ENCODE results near the gene ACOX3. TPM values are rescaled to one million over a fixed set of nuclear protein-coding genes. Genes with fewer than 3 reads are reported as not detected.

The ACOX3 gene
- polyA plus RNA-seq, 1 experiment = 7.9 TPM

DNA sequence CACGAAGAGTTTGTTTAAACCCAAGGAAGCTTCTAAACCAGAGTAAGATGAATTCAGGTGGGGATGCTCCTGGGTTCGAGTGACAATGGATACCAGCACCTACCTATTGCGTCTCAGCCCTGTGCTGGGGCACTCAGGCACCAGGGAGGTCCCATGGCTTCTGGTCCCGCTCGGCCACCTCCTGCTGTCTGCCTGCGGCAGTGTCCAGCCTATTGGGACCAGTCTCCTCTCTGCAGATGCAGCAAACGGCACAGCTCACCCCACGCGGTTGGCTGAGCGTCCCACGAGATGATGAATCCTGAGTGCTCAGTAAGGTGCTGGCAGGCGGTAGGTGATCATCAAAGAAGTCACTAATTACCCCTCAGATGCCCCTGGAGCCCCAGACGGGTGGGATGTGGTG lies 75.2 kb downstream of the ACOX3 start:
- Histone ChIP-seq H3K27ac (ENCODE audit: low read depth, low read length) (no peak overlapping the region), H3K9me3 (ENCODE audit: control insufficient read depth, insufficient read depth, low read length) (no peaks in the 10 kb centered on the region; the same call in 1 of the 2 replicates), H3K27me3 (ENCODE audit: control insufficient read depth, insufficient read depth, low read length) (peaks cover 2% of the 10 kb centered on the region), H3K4me3 (ENCODE audit: low read depth, low read length) (no peak overlapping the region)
- DNase-seq (ENCODE audit: low read depth, low spot score) = no peak
- ChIA-PET CTCF (no interaction called here), POLR2A (no interaction called here)
- TF ChIP-seq, protein P1, sequence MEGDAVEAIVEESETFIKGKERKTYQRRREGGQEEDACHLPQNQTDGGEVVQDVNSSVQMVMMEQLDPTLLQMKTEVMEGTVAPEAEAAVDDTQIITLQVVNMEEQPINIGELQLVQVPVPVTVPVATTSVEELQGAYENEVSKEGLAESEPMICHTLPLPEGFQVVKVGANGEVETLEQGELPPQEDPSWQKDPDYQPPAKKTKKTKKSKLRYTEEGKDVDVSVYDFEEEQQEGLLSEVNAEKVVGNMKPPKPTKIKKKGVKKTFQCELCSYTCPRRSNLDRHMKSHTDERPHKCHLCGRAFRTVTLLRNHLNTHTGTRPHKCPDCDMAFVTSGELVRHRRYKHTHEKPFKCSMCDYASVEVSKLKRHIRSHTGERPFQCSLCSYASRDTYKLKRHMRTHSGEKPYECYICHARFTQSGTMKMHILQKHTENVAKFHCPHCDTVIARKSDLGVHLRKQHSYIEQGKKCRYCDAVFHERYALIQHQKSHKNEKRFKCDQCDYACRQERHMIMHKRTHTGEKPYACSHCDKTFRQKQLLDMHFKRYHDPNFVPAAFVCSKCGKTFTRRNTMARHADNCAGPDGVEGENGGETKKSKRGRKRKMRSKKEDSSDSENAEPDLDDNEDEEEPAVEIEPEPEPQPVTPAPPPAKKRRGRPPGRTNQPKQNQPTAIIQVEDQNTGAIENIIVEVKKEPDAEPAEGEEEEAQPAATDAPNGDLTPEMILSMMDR (IDR thresholded peaks at IDR 0.05; ENCODE audit: low read depth, low read length) = no peak

DNA sequence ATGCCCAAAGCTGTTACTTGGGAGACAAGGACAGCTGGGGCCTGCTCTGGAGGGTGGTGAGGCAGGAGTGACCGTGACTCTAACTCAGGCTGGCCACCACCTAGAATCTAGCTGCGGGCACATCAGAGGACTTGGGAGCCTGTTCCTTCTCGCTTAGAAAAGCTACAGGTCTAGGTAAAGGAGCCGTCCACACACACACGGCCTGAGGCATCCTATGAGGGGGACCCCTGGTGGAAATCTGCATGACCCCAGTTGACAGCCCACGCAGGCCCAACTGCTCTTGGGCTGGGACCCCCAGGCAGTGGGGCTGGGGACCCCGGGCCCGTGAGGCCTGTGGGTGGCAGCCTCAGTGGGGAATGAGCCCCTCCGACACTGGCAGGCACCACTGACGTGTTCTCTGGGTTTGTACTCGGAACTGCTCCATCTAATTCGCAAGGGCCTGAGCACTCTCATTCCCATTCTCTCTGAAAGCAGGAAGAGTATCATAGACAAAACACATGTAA lies 75.6 kb downstream of the ACOX3 start:
- ChIA-PET POLR2A (no interaction called here), CTCF (no interaction called here)
- TF ChIP-seq, protein P1 (IDR thresholded peaks at IDR 0.05; ENCODE audit: low read depth, low read length) = no peak
- peaks cover 2% of the 10 kb centered on the region for H3K27me3 ChIP-seq (ENCODE audit: control insufficient read depth, insufficient read depth, low read length)
- H3K27ac ChIP-seq (ENCODE audit: low read depth, low read length) = no peak overlapping the region
- H3K4me3 ChIP-seq (ENCODE audit: low read depth, low read length) = no peak overlapping the region
- DNase-seq (ENCODE audit: low read depth, low spot score) = no peak
- no peaks in the 10 kb centered on the region; the same call in 1 of the 2 replicates for H3K9me3 ChIP-seq (ENCODE audit: control insufficient read depth, insufficient read depth, low read length)

DNA sequence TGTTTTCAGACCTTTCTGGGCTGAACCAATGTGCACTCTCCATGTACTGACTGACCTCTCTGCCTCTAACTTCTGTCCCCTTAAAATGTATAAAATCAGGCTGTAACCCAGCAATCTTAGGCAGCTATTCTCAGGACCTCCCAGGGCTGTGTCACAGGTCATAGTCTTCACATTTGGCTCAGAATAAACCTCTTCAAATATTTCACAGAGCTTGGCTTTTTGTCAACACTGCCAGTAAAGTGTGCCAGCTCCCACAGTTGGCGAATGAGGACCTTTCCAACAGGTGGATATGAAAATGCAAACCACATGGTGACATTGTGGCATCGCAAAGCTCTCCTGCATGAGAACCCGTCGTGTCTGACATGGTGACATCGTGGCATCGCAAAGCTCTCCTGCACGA lies 76.4 kb downstream of the ACOX3 start:
- no peak overlapping the region for H3K27ac ChIP-seq (ENCODE audit: low read depth, low read length)
- no peak for DNase-seq (ENCODE audit: low read depth, low spot score)
- POLR2A ChIA-PET = no interaction called here

DNA sequence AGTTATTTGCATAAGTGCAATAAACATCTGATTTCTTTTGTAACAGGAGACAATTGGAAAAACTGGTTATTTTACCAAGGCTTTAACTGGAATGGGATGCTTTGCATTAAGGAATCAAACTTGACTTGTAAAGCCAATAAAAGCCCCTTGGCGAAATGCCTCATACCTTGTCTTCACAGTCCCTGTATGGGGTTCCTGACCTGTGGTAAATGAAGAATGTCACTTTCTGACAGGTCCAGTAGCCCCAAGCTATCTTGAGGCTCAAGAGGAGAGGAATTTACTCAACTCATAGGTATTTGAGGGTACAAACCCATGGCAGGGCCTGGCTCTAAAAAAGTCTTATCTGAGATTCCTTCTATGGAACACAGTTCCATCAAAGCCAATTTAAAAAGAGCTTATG lies 78.0 kb downstream of the ACOX3 start:
- TF ChIP-seq, protein P1 (IDR thresholded peaks at IDR 0.05; ENCODE audit: low read depth, low read length) = no peak
- CTCF ChIA-PET = interaction anchor here (0.8 kb wide), 1 partner anchor 121 kb away, joined by 3 read pairs; no protein-coding TSS in a partner anchor
- Histone ChIP-seq H3K9me3 (ENCODE audit: control insufficient read depth, insufficient read depth, low read length) (no peaks in the 10 kb centered on the region; the same call in 1 of the 2 replicates), H3K27me3 (ENCODE audit: control insufficient read depth, insufficient read depth, low read length) (peaks cover 14% of the 10 kb centered on the region), H3K4me3 (ENCODE audit: low read depth, low read length) (no peak overlapping the region), H3K27ac (ENCODE audit: low read depth, low read length) (no peak overlapping the region)
- no peak for DNase-seq (ENCODE audit: low read depth, low spot score)
- POLR2A ChIA-PET = no interaction called here

More for the DNA sequence above, 76.4 kb downstream of the ACOX3 start:
- H3K27me3 ChIP-seq (ENCODE audit: control insufficient read depth, insufficient read depth, low read length) = peaks cover 5% of the 10 kb centered on the region
- H3K9me3 ChIP-seq (ENCODE audit: control insufficient read depth, insufficient read depth, low read length) = no peaks in the 10 kb centered on the region; the same call in 1 of the 2 replicates
- CTCF ChIA-PET = no interaction called here
- no peak overlapping the region for H3K4me3 ChIP-seq (ENCODE audit: low read depth, low read length)
- TF ChIP-seq, protein P1 (IDR thresholded peaks at IDR 0.05; ENCODE audit: low read depth, low read length) = no peak

DNA sequence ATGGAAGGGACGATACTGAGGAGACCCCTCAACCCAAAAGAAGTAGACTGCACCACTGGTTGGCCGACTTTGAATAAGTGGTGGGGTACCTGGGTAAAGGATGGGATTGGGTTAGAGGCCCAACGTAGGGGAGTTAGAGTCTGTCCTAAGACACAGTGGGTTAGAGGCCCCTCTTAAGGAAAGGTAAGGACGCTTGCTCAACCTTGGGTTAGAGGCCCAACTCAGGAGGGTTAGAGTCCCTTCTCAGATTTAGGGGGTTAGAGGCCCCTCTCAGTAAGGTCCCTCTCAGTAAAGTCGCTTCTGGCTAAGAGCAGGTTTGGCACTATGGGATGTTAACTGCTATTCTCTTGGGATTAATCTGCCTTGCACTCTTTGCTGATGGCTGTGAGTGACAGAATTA lies 81.3 kb downstream of the ACOX3 start:
- ChIA-PET POLR2A (no interaction called here), CTCF (no interaction called here)
- Histone ChIP-seq H3K9me3 (ENCODE audit: control insufficient read depth, insufficient read depth, low read length) (no peaks in the 10 kb centered on the region; the same call in 1 of the 2 replicates), H3K27ac (ENCODE audit: low read depth, low read length) (no peak overlapping the region), H3K4me3 (ENCODE audit: low read depth, low read length) (no peak overlapping the region), H3K27me3 (ENCODE audit: control insufficient read depth, insufficient read depth, low read length) (peaks cover 18% of the 10 kb centered on the region)
- TF ChIP-seq, protein P1 (IDR thresholded peaks at IDR 0.05; ENCODE audit: low read depth, low read length) = no peak
- no peak for DNase-seq (ENCODE audit: low read depth, low spot score)

All from AG04450 (cell line).